OCI-LY3 (cell line): ENCODE measurements around the gene COMMD3.

Experiments used
- EZH2phosphoT487 ChIP-seq: fragments of 200-600 bp; shearing (Covaris generic); IDR thresholded peaks from 2 replicates; pipeline ENCODE4 v1.6.1; 2018; ENCODE audit warnings: antibody characterized with exemption, mixed run types, low read depth
- TF ChIP-seq, protein P1 (sequence below): fragments of 200-600, 300-600 bp; sonication (generic); IDR thresholded peaks from 2 replicates; pipeline ENCODE4 v1.5.1; 2014; ENCODE audit warnings: antibody characterized with exemption, low read length, low read depth

DNA sequence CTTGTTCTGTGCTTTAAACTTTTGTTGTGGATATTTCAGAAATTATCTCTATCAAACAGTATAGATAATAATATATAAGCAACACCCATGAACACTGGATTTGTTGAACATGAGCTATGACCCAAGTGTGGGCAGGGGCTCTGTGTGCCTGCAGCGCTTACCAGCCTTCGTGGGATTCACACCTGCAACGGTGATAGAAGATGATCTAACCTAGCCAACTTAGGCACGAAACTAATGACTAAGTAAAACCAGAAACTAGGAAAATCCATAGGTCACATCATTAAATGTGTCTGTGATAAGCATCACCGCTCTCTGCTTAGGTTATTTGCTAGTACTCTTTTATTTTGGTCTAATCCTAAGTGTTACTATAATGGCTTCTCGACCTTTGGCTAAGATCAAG, 47.1 kb downstream of the COMMD3 start:
- TF ChIP-seq, protein P1, sequence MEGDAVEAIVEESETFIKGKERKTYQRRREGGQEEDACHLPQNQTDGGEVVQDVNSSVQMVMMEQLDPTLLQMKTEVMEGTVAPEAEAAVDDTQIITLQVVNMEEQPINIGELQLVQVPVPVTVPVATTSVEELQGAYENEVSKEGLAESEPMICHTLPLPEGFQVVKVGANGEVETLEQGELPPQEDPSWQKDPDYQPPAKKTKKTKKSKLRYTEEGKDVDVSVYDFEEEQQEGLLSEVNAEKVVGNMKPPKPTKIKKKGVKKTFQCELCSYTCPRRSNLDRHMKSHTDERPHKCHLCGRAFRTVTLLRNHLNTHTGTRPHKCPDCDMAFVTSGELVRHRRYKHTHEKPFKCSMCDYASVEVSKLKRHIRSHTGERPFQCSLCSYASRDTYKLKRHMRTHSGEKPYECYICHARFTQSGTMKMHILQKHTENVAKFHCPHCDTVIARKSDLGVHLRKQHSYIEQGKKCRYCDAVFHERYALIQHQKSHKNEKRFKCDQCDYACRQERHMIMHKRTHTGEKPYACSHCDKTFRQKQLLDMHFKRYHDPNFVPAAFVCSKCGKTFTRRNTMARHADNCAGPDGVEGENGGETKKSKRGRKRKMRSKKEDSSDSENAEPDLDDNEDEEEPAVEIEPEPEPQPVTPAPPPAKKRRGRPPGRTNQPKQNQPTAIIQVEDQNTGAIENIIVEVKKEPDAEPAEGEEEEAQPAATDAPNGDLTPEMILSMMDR: no peak
- TF ChIP-seq EZH2phosphoT487: no peak
